HUES64 (cell line): Measurements from ENCODE around the gene PHACTR1.

Source experiments
- H3K27ac ChIP-seq: 2 replicates; pipeline ENCODE4 v1.7.0; 2013; ENCODE audit warnings: low read depth, low read length, inconsistent platforms
- H3K27me3 ChIP-seq: 2 replicates; pipeline ENCODE4 v1.6.1; 2013; ENCODE audit warnings: mild to moderate bottlenecking, low read length; ENCODE audit not compliant: insufficient read depth
- H3K36me3 ChIP-seq: 2 replicates; pipeline ENCODE4 v1.6.1; 2013; ENCODE audit warnings: mild to moderate bottlenecking, low read length; ENCODE audit not compliant: insufficient read depth
- H3K4me1 ChIP-seq: 2 replicates; pipeline ENCODE4 v1.6.1; 2013; ENCODE audit warnings: mild to moderate bottlenecking, low read length, moderate library complexity; ENCODE audit not compliant: insufficient read depth
- H3K4me3 ChIP-seq: 2 replicates; pipeline ENCODE4 v1.5.1; 2013; ENCODE audit warnings: mild to moderate bottlenecking, low read length, moderate library complexity
- H3K9ac ChIP-seq: 2 replicates; pipeline ENCODE4 v1.6.1; 2013; ENCODE audit warnings: mild to moderate bottlenecking, low read depth, low read length
- H3K9me3 ChIP-seq: 2 replicates; pipeline ENCODE4 v1.6.1; 2013; ENCODE audit warnings: low read depth, low read length; ENCODE audit not compliant: insufficient read depth
- WGBS: fragments of 150-250, 120-280 bp; methylation state at CpG from one replicate; pipeline ENCODE4 v1.1.7; 2013; ENCODE audit warnings: missing lambda C conversion rate; 5-methylcytosine and 5-hydroxymethylcytosine counted together

The PHACTR1 gene

DNA sequence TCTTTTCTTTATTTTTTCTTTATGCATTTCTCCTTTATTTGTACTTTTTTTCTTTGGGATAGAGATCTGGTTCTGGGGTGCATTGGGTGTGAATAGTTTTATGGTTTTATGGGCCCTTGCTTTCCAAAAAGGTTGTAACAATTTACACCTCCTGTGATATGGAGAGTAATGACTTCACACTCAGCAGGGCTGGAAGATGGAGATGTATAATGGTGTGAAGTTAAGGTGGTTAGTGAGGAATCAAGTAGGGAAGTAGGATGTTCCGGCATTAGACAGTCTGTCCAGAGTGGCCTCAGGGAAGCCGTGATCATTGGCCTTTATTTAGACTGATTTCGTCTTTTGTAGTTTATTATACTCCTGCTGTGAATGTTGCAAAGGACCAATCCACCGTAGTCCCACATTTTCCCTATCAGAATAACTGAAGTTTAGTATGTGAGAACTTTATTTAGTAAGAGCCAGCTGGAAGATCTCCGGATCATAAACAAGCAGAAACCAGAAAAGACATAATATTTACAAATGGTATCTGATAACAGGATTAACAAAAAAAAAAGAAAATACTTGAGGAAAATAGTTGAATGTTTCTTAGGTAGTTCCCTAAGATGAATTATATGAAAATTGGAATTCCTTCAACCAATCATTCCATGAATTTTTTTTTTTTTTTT is 356.2 kb downstream of the PHACTR1 start:
- Histone ChIP-seq H3K36me3 (no peaks in the 10 kb centered on the region), H3K4me3 (no peak overlapping the region), H3K4me1 (peaks cover 10% of the 10 kb centered on the region; the same call in 1 of the 2 replicates), H3K27me3 (no peaks in the 10 kb centered on the region), H3K9ac (no peak overlapping the region), H3K9me3 (no peaks in the 10 kb centered on the region), H3K27ac (no peak overlapping the region)
- WGBS: 88% methylated on average over 3 of the region's 5 CpGs

DNA sequence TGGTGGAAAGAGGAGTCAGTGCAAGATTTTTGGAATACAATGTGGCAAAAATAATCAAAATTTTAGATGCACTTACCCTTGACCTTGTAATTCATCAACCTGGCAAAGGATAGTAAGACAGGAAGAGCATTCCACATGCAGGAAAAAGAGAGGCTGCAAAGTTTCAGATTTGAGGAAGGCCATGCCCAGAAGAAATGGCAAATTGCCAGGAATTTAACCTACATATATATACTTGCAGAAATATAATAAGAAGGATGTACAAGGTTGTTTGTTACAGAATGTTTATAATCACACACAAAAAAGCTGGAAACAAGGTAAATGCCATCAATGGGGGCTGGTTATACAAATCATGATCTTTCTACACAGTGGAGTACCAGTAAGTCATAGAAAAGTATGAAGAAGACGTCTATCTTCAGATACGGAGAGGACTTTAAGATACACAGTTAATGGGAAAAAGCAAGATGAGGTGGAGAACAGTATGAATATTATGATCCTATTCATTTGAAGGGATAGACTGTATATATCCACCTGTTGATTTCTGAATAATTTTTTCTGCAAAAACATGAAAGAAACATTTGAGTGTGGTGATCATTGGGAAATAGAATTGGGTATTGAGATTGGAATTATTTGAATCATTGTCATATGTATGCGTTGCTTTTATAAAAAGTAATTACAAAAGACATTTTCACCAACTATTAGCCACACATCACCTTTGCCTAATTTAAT is 358.0 kb downstream of the PHACTR1 start:
- Histone ChIP-seq H3K27ac (no peak overlapping the region), H3K4me1 (peaks cover 21% of the 10 kb centered on the region), H3K27me3 (no peaks in the 10 kb centered on the region), H3K9me3 (no peaks in the 10 kb centered on the region), H3K36me3 (no peaks in the 10 kb centered on the region), H3K9ac (no peak overlapping the region), H3K4me3 (no peak overlapping the region)
- 98% methylated on average over 3 of the region's 3 CpGs for WGBS

DNA sequence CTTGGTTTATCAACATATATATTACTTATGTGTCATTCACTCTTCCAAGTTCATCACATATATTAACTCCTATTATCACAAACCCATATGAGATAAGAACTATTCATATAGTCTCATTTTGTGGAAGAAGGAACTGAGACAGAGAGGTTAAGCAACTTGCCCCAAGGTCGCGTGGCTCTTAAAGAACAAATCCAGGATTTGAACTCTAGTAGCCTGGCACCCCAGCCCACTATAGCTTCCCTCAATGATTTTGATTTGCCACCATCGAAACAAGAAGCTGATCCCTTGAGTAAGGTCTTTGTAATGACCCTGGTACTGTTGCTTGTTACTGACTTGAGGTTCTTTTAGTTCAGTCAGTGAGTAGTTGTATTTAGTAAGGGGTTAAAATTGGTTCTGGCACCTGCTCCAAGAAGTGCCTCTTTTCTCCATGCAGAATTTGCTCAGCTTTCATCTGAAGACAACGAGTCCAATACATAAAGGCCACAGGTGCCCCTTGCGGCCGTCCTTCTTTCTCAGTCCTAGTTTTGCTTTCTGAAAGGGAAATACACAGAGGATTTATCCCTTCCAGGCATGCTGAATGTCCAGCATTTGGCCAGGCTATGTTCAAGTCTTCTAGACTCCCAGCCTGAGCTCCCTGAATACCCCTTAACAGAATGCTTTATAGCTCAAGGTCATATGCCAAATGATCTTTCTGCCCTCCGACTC is 358.7 kb downstream of the PHACTR1 start:
- Histone ChIP-seq H3K4me1 (peaks cover 21% of the 10 kb centered on the region), H3K27me3 (no peaks in the 10 kb centered on the region), H3K36me3 (no peaks in the 10 kb centered on the region), H3K9me3 (no peaks in the 10 kb centered on the region), H3K4me3 (no peak overlapping the region), H3K9ac (no peak overlapping the region), H3K27ac (no peak overlapping the region)
- 94% methylated on average over 7 of the region's 7 CpGs for WGBS

DNA sequence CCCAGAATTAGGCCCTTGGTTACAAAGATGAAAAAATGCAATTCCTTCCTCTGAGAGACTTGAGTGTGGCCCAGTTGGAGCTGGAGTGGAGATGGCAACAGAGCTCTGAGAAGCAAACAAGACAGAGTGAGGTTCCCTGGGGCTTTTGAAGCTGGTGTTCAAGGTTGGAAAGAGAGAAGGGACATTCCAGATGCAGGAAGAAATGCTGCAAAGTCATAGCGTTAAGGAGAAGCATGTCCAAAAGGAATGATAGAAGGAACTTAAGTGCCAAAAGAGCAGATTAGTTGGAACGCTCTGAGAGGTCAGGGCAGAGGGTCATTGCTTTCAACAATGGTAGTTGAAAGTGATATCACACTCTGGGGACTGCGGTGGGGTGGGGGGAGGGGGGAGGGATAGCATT is 360.0 kb downstream of the PHACTR1 start:
- Histone ChIP-seq H3K36me3 (no peaks in the 10 kb centered on the region), H3K27ac (no peak overlapping the region), H3K9ac (no peak overlapping the region), H3K27me3 (no peaks in the 10 kb centered on the region), H3K4me3 (no peak overlapping the region), H3K9me3 (no peaks in the 10 kb centered on the region), H3K4me1 (peaks cover 21% of the 10 kb centered on the region)
- WGBS: 83% methylated on average over 3 of the region's 3 CpGs

DNA sequence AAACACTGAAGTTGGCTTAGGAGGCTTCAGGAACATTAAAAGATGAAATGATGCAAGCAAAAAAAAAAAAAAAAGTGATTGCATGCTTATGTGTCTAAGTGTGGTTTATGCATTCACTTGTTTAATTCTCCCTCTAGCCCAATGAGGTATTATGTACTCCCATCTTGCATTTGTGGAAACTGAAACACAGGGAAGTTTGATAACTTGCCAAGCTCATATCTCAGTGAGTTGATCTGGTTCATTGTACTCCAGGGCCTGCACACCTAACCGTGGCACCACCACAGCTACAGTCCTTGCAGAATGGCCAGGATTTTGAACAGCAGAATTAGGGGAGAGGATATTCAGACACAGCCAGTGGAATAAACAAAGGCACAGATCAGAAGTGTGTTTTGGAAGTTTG is 360.6 kb downstream of the PHACTR1 start:
- 98% methylated on average over 1 of the region's 1 CpG for WGBS
- Histone ChIP-seq H3K27me3 (no peaks in the 10 kb centered on the region), H3K4me3 (no peak overlapping the region), H3K9ac (no peak overlapping the region), H3K27ac (no peak overlapping the region), H3K9me3 (no peaks in the 10 kb centered on the region), H3K4me1 (peaks cover 21% of the 10 kb centered on the region), H3K36me3 (no peaks in the 10 kb centered on the region)

DNA sequence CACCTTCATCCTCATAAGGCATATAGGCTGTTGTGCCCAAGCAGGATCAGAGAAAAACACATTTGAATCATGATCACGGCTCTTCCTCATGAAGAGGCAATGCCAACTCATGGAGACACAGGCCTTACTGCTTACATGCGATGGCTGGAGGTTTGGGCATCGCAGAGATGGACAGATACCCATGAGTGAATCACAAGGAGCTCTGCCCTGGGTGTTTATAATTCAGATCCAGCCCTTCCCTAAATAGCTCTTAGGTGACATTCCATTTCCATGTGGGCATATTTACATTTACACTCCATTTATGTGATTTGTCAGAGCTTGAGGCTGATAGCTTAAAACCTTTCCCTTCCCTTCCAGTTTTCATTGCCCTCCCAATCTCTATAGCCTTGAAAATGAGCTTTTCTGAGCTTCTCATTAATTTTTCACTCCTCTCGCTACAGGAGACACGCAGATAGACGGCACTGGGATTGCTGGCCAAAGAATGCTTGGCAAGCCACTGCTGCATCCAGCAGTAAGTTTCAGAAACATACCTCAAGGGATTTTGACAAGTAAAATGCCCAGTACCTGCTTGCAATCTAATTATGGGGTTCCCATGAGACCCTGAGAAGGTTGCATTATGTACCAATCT is 362.6 kb downstream of the PHACTR1 start:
- Histone ChIP-seq H3K4me1 (peaks cover 21% of the 10 kb centered on the region), H3K9me3 (no peaks in the 10 kb centered on the region), H3K36me3 (no peaks in the 10 kb centered on the region), H3K4me3 (no peak overlapping the region), H3K9ac (no peak overlapping the region), H3K27ac (no peak overlapping the region), H3K27me3 (no peaks in the 10 kb centered on the region)
- 94% methylated on average over 6 of the region's 6 CpGs for WGBS

DNA sequence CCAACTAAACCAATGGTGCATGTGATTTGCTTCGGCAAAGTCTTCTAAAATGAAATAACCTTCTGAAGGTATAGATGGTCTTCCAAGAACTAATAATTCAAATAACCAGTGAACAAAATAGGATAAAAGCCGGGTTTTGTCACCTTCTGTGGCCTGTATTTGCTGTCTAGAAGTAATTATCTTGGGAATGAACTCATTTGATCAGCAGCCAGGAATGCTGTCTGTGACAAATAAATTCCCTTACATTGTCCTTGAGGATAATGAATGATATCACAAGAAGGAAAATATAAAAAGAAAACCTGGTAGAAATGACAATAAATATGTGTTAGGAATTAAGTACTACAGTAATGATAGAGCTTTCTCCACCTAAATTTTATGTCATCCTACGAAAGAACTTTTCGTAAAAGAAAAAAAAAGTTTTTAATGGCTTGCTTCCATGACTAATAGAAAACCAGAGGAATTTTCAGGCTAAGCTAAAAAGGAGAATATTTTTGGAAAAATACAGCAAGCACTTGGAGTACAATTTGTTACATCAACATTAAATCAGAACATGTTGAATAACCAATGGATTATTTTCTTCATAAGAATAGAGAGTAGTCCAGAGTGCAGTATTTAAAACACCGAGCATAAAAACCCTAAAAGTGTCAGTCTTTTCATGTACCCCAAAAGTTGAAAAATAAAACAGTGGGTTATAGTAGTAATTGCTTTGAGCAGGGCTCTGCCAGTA is 364.1 kb downstream of the PHACTR1 start:
- WGBS: 83% methylated on average over 3 of the region's 5 CpGs
- Histone ChIP-seq H3K4me1 (peaks cover 21% of the 10 kb centered on the region), H3K4me3 (no peak overlapping the region), H3K36me3 (no peaks in the 10 kb centered on the region), H3K9me3 (no peaks in the 10 kb centered on the region), H3K27ac (no peak overlapping the region), H3K9ac (no peak overlapping the region), H3K27me3 (no peaks in the 10 kb centered on the region)

DNA sequence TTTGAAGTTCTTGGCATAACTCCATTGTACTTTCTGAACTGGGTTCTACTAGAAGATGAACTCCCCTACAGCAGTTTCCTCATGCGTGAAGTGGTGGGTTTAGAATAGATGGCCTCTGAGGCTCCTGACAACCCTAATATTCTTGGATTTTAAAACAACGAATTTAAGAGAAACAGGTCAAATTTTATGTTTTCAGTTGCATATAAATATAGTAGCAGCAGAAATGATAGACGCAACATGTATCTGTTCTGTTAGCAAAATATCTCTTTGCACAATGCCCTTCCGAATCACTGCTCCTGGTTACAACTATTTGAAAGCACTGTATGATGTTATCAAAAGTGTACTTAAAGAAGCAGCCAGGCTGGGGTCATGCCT is 364.6 kb downstream of the PHACTR1 start:
- H3K4me3 ChIP-seq: no peak overlapping the region
- H3K4me1 ChIP-seq: peaks cover 16% of the 10 kb centered on the region
- 98% methylated on average over 4 of the region's 4 CpGs for WGBS
- H3K27ac ChIP-seq: no peak overlapping the region
- H3K27me3 ChIP-seq: no peaks in the 10 kb centered on the region
- no peaks in the 10 kb centered on the region for H3K9me3 ChIP-seq
- no peak overlapping the region for H3K9ac ChIP-seq
- no peaks in the 10 kb centered on the region for H3K36me3 ChIP-seq

DNA sequence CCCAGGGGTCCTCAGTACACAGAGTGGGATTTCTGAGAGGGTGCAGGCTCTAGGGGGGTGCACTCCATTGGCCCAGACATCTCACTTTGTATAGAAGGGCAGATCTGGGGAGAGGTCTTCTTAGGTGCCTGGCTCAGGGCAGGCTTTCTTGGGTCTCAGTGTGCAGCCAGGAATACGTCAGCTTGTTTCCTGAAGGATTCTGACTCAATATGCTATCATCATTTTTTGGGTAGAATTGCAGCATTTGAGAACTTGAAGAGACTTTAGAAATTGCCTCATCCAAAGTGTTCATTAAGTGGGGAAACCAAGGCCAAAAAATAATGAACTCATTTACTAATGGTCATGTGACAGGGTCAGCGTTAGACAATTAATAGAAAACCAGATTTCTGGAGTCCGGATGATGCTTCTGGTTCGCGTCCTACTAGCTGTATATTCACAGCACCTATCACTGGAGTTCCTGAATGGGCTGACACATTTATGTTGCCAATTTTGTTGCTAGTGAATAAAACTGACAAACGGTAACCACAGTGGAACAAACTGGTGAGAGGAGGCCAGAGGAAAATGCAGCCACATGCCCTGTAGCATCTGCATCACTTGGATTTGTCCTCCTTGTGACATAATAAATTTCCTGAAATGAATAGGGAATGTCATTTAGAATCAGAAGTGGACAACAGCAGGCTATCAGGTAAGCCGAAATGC is 372.9 kb downstream of the PHACTR1 start:
- no peak overlapping the region for H3K9ac ChIP-seq
- H3K27ac ChIP-seq: no peak overlapping the region
- no peaks in the 10 kb centered on the region for H3K27me3 ChIP-seq
- no peaks in the 10 kb centered on the region for H3K9me3 ChIP-seq
- H3K4me3 ChIP-seq: no peak overlapping the region
- H3K36me3 ChIP-seq: no peaks in the 10 kb centered on the region
- no peaks in the 10 kb centered on the region for H3K4me1 ChIP-seq
- 96% methylated on average over 7 of the region's 7 CpGs for WGBS

DNA sequence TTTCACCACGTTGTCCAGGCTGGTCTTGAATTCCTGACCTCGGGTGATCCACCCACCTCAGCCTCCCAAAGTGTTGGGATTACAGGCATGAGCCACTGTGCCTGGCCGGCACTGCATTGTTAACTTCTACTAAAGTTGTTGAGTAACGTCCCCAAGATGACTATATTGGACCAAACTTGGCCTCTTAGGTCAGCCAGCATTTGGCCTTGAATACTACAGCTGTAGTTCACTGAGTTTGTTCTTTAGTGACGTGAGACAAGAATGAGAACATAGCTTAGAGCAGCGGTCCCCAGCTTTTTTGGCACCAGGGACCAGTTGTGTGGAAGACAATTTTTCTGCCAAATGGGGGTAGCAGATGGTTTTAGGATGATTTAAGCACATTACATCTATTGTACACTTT is 374.6 kb downstream of the PHACTR1 start:
- WGBS: 94% methylated on average over 6 of the region's 6 CpGs
- no peak overlapping the region for H3K27ac ChIP-seq
- no peak overlapping the region for H3K4me3 ChIP-seq
- no peaks in the 10 kb centered on the region for H3K4me1 ChIP-seq
- H3K9me3 ChIP-seq: no peaks in the 10 kb centered on the region
- H3K36me3 ChIP-seq: no peaks in the 10 kb centered on the region
- no peaks in the 10 kb centered on the region for H3K27me3 ChIP-seq
- no peak overlapping the region for H3K9ac ChIP-seq
